Small intestine (tissue), 7 donors: Measurements from ENCODE around the gene ADARB2. TPM values are rescaled to one million over a fixed set of nuclear protein-coding genes. Genes with fewer than 3 reads are reported as not detected.
A peak's percentile ranks its signal among the peaks of the same experiment; 100 is the strongest.
"Not testable (repeated sequence)": the region's sequence is repeated elsewhere in the genome, so short reads cannot be mapped to it uniquely, and the experiment has no call there.

ENCODE experiments used
- DNase-seq, 2 donors: peaks; one replicate each; pipeline versions ENCODE4 v3.0.0 to v3.0.0-alpha.2; 2013
- FAIRE-seq: peaks from 2 replicates; lab custom pipeline; 2012; peaks lifted over from hg19 to GRCh38; lab: Jason Lieb, UNC
- H3K27ac ChIP-seq, 3 donors: one replicate each; pipeline ENCODE4 v1.5.1; 2013; ENCODE audit warnings: low read length in 2 of 3, mild to moderate bottlenecking in 2 of 3, control low read depth in 1 of 3, inconsistent platforms in 1 of 3, low read depth in 1 of 3, moderate library complexity in 1 of 3
- H3K27me3 ChIP-seq, 3 donors: one replicate each; pipeline ENCODE4 v1.6.1; 2013; ENCODE audit warnings: low read length in 3 of 3, inconsistent platforms in 1 of 3; ENCODE audit not compliant: control insufficient read depth in 3 of 3, insufficient read depth in 3 of 3
- H3K36me3 ChIP-seq, 3 donors: one replicate each; pipeline ENCODE4 v1.6.1; 2013; ENCODE audit warnings: low read length in 3 of 3, inconsistent platforms in 1 of 3, low read depth in 1 of 3, mild to moderate bottlenecking in 1 of 3, moderate library complexity in 1 of 3; ENCODE audit not compliant: control insufficient read depth in 3 of 3, insufficient read depth in 2 of 3
- H3K4me1 ChIP-seq, 3 donors: one replicate each; pipeline ENCODE4 v1.6.1; 2013; ENCODE audit warnings: low read length in 2 of 3, inconsistent platforms in 1 of 3, low read depth in 1 of 3, mild to moderate bottlenecking in 1 of 3, moderate library complexity in 1 of 3; ENCODE audit not compliant: control insufficient read depth in 3 of 3, insufficient read depth in 2 of 3
- H3K4me3 ChIP-seq, 3 donors: one replicate each; pipeline ENCODE4 v1.5.1; 2013; ENCODE audit warnings: low read length in 3 of 3, control low read depth in 1 of 3, inconsistent platforms in 1 of 3, low read depth in 1 of 3, mild to moderate bottlenecking in 1 of 3, moderate library complexity in 1 of 3
- H3K9me3 ChIP-seq, 2 donors: one replicate each; pipeline ENCODE4 v1.6.1; 2013; ENCODE audit warnings: low read depth in 1 of 2, low read length in 1 of 2; ENCODE audit not compliant: control insufficient read depth in 2 of 2, insufficient read depth in 1 of 2
- WGBS, 3 donors: extraction: QIAGEN DNeasy Blood & Tissue Kit; methylation state at CpG; one replicate each; pipeline ENCODE4 v1.1.7; 2013; 5-methylcytosine and 5-hydroxymethylcytosine counted together
- polyA plus RNA-seq, 4 donors: library from polyadenylated mRNA; stranded (reverse) in 3 of 4; unstranded in 1 of 4; fragments of 200-250 nt in 3 of 4; fragments of 120-200 nt in 1 of 4; gene quantifications; one replicate each; pipeline versions ENCODE4 v1.2.1 to v1.2.3, GENCODE V29; 2013
- donor health status: healthy with polysubstance abuse.
- donor health status: control.
- donor health status: control.
- donor health status: Bipolar disorder and iron deficiency.
- donor health status: healthy.

The ADARB2 gene
- polyA plus RNA-seq, 4 donors: 0.35 to 1.8 (median 0.94) TPM

GRCh38 chr10:1326514-1326913 is 410.8 kb downstream of the ADARB2 start:
- WGBS, 3 donors: 84 to 88% (median 85%) methylated on average over 9 to 20 of the region's 20 CpGs
- H3K9me3 ChIP-seq, H3K4me3 ChIP-seq, H3K36me3 ChIP-seq, FAIRE-seq, H3K4me1 ChIP-seq, DNase-seq, H3K27ac ChIP-seq, H3K27me3 ChIP-seq: not testable (repeated sequence)

DNA sequence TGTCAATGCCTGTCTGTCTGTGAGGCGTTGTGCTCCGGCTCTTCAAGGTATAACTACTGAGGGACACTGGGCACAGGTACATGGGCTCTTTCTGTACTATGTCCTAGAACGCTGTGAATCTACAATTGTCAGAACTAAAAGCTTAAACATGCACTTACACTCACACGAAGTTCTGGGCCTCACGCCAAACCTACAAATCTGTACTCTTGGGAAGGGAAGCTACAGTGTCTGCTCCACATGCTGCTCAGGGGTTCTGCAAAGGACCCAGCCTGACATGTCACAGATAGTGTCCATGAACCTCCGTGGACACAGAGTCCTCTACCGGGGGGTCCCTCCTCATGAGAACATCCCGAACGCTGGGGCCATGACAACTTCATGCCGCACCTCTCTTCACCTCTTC is 412.4 kb downstream of the ADARB2 start:
- peak in 1 of 2 donors; percentile 12 for DNase-seq
- FAIRE-seq: no peak
- 70 to 82% (median 80%) methylated on average over 10 of the region's 10 CpGs for WGBS, 3 donors
- Histone ChIP-seq H3K4me1 (peaks cover 0 to 9% (median 0%) of the 10 kb centered on the region in 3 donors), H3K27ac (no peak overlapping the region), H3K27me3 (peaks cover 0 to 2% (median 0%) of the 10 kb centered on the region in 3 donors), H3K4me3 (no peak overlapping the region), H3K9me3 (no peaks in the 10 kb centered on the region), H3K36me3 (no peaks in the 10 kb centered on the region)

DNA sequence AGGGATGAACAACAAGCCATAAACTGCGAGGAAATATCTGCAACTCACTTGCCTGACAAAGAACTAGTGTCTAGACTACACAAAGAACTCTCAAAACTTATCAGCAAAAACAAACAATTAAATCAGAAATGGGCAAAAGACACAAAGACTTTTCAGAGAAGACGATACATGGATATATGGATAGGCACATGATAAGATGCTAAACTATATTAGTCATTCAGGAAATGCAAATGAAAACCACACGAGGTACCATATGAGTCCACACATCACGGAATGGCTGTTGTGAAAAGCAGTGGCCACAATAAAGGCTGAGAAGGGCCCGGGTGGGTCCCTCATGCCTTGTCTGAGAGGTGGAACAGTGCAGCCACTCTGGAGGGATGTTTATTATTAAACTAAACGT is 413.4 kb downstream of the ADARB2 start:
- FAIRE-seq (no peak), DNase-seq (no peak)
- H3K27me3 ChIP-seq: peaks cover 0 to 2% (median 0%) of the 10 kb centered on the region in 3 donors
- H3K4me1 ChIP-seq: peaks cover 0 to 9% (median 0%) of the 10 kb centered on the region in 3 donors
- no peaks in the 10 kb centered on the region for H3K9me3 ChIP-seq
- no peak overlapping the region for H3K4me3 ChIP-seq
- 17 to 46% (median 39%) methylated on average over 6 of the region's 6 CpGs for WGBS, 3 donors
- H3K36me3 ChIP-seq: no peaks in the 10 kb centered on the region
- no peak overlapping the region for H3K27ac ChIP-seq

DNA sequence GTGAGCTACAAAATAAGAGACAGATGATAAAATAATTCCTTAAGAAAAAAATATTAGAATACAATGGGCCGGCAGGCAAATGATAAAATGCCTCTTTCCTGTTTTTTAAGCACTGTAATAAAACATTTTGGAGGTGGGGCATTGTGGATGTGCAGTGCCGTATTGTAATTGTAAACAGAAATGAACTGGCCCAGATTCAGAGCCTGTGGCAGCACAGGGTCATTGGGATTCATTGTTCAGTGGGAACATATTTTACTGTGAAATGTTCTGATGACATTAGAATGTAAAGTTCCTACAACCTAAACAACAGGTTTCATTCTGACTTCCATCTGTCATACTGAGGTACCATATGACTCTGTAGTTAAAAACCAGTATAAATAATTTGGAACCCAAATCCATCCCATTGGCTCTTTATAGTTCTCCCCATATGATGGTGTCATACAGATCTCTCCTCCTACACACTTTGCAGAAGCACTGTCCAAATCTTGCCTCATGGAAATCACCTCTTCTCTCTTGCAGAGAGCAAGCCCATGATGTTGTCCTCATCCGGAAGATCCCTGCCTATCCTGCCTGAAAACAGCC is 416.5 kb downstream of the ADARB2 start:
- WGBS, 3 donors: 66 to 74% (median 67%) methylated on average over 3 of the region's 3 CpGs
- peaks cover 0 to 7% (median 0%) of the 10 kb centered on the region in 3 donors for H3K4me1 ChIP-seq
- H3K27me3 ChIP-seq: peaks cover 0 to 2% (median 0%) of the 10 kb centered on the region in 3 donors
- no peaks in the 10 kb centered on the region for H3K36me3 ChIP-seq
- H3K4me3 ChIP-seq: no peak overlapping the region
- H3K27ac ChIP-seq: no peak overlapping the region
- DNase-seq: no peak
- no peaks in the 10 kb centered on the region for H3K9me3 ChIP-seq
- FAIRE-seq: no peak

GRCh38 chr10:1316809-1317143 is 420.5 kb downstream of the ADARB2 start:
- DNase-seq (no peak), FAIRE-seq (no peak)
- H3K9me3 ChIP-seq: no peaks in the 10 kb centered on the region
- no peaks in the 10 kb centered on the region for H3K4me1 ChIP-seq
- no peak overlapping the region for H3K27ac ChIP-seq
- no peak overlapping the region for H3K4me3 ChIP-seq
- H3K36me3 ChIP-seq: no peaks in the 10 kb centered on the region
- WGBS, 3 donors: 64 to 83% (median 72%) methylated on average over 8 of the region's 8 CpGs
- no peaks in the 10 kb centered on the region for H3K27me3 ChIP-seq

- WGBS, 3 donors: 83 to 88% (median 86%) methylated on average over 16 of the region's 16 CpGs
- no peaks in the 10 kb centered on the region for H3K4me1 ChIP-seq
- no peak for DNase-seq
- H3K9me3 ChIP-seq: no peaks in the 10 kb centered on the region
- H3K4me3 ChIP-seq: no peak overlapping the region
- H3K36me3 ChIP-seq: no peaks in the 10 kb centered on the region
- H3K27ac ChIP-seq: no peak overlapping the region
- no peaks in the 10 kb centered on the region for H3K27me3 ChIP-seq
- FAIRE-seq: no peak
Observed at GRCh38 chr10:1316121-1316808, 421.1 kb downstream of the ADARB2 start.

DNA sequence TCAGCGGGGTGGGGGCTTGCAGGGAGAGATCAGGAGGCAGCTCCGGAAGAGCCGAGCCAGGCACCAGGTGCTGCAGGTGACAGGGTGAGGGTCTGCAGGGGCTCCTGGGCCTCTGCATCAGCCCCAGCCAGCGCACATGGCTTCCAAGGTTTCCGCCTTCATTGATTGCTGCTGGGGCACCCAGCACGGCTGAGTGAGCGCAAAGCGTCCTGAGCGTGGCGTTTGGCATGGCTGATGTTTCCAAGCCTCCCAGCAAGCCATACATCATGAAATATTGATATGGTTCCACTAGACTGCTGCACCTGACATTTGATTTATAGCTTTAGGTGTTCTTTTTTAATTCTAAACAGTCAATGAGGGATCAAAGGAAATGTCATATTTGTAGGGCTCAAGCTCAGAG is 422.1 kb downstream of the ADARB2 start:
- no peaks in the 10 kb centered on the region for H3K9me3 ChIP-seq
- no peaks in the 10 kb centered on the region for H3K36me3 ChIP-seq
- no peaks in the 10 kb centered on the region for H3K4me1 ChIP-seq
- H3K4me3 ChIP-seq: no peak overlapping the region
- H3K27me3 ChIP-seq: no peaks in the 10 kb centered on the region
- WGBS, 3 donors: 92 to 96% (median 93%) methylated on average over 10 of the region's 10 CpGs
- H3K27ac ChIP-seq: no peak overlapping the region
- FAIRE-seq (no peak), DNase-seq (no peak)

GRCh38 chr10:1311726-1312125 is 425.6 kb downstream of the ADARB2 start:
- Histone ChIP-seq H3K27ac (no peak overlapping the region), H3K36me3 (no peaks in the 10 kb centered on the region), H3K4me3 (no peak overlapping the region), H3K27me3 (no peaks in the 10 kb centered on the region), H3K9me3 (no peaks in the 10 kb centered on the region), H3K4me1 (no peaks in the 10 kb centered on the region)
- WGBS, 3 donors: 90 to 96% (median 92%) methylated on average over 7 of the region's 7 CpGs
- FAIRE-seq (no peak), DNase-seq (no peak)
